ENCODE measurements around the gene CRPPA. TPM values are rescaled to one million over a fixed set of nuclear protein-coding genes. Genes with fewer than 3 reads are reported as not detected.
A peak's percentile ranks its signal among the peaks of the same experiment; 100 is the strongest.

CRPPA gene
- total and polyA plus RNA-seq, 12 donors: 0.57 to 4.2 (median 2.8) TPM

DNA sequence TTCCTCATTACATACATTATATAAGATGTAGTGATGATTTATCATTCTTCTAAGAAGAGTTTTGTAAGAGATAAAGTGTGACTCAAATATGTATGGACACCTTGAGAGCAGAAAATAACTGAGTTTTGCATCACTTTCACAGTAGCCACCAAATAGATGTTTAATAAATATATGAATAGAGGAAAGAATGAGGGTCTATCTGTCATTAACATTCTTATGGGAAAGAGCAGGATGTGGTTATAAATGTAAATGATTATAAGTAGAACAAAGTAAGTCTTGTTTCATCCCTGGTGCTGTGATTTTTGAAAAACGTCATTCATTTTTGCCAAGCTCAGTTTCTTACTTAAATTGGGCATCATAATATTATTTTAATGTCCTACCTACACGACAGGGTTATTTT is 15.0 kb upstream of the CRPPA start:
- Histone ChIP-seq H3K4me1 (replicated peaks in 1 of 2) (no peaks in the 10 kb centered on the region), H3K36me3 (replicated peaks in 1 of 2) (no peaks in the 10 kb centered on the region), H3K27me3 (no peaks in the 10 kb centered on the region), H3K4me3 (no peak overlapping the region), H3K27ac (no peak overlapping the region), H3K9me3 (replicated peaks in 1 of 3) (no peaks in the 10 kb centered on the region)
- no peak for DNase-seq
- TF ChIP-seq CTCF (IDR thresholded peaks at IDR 0.05): no peak
- no peak for TF ChIP-seq POLR2A (IDR thresholded peaks at IDR 0.05)
- 57 to 69% (median 62%) methylated on average over 2 of the region's 2 CpGs for WGBS, 4 donors
- intact Hi-C loops (cut with DNase I): no loop called here

DNA sequence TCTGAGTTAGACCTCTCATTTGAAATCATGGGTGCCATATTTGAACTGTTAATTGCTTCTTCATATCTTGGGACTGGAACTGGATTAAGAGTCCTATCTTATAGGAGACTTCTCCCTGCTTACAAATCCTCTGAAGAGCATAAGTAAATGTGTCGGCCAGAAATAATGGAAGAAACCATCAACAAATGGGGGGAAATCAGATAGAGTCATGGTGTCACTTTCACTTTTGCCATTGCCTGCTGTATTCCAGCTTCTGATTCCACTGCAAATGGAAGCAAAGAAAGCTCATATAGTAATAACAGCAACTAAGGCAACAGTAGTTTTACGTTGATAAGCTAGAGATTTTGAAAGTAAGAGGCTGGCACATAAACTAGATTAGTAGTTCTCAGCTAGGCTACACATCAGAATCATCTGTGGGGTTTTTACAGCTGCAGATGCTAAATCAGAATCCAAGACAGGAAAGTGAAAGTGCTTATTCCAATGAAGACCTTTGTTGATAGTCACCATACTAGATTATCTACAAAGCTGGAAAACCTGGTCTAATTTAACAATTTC is 12.3 kb upstream of the CRPPA start:
- no peak for TF ChIP-seq POLR2A (IDR thresholded peaks at IDR 0.05)
- TF ChIP-seq CTCF (IDR thresholded peaks at IDR 0.05): no peak
- no peak for DNase-seq
- WGBS, 4 donors: 74 to 82% (median 77%) methylated on average over 2 of the region's 2 CpGs
- Histone ChIP-seq H3K27me3 (no peaks in the 10 kb centered on the region), H3K9me3 (replicated peaks in 1 of 3) (no peaks in the 10 kb centered on the region), H3K4me3 (peak overlapping the region in 1 of 4 donors; percentile 27), H3K36me3 (replicated peaks in 1 of 2) (no peaks in the 10 kb centered on the region), H3K27ac (no peak overlapping the region), H3K4me1 (replicated peaks in 1 of 2) (no peaks in the 10 kb centered on the region)
- intact Hi-C loops (cut with DNase I): no loop called here

DNA sequence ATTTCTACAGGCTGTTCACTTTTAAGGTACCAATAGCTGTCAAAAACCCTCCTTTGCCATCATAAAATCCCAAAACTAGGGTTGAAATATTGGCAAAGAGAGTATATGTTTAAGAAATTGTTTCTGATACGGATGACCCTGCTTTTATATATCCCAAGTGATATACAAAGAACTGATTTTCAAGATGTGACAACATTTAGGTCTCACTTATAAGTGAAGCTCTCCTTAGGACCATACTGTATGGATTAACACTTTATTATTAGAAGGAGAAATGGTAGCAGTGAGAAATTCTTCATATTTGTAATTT is 11.0 kb upstream of the CRPPA start:
- DNase-seq: no peak
- TF ChIP-seq POLR2A (IDR thresholded peaks at IDR 0.05): no peak
- TF ChIP-seq CTCF (IDR thresholded peaks at IDR 0.05): no peak
- Histone ChIP-seq H3K36me3 (replicated peaks in 1 of 2) (no peaks in the 10 kb centered on the region), H3K27ac (no peak overlapping the region), H3K27me3 (no peaks in the 10 kb centered on the region), H3K4me1 (replicated peaks in 1 of 2) (no peaks in the 10 kb centered on the region), H3K9me3 (replicated peaks in 1 of 3) (no peaks in the 10 kb centered on the region), H3K4me3 (no peak overlapping the region)
- WGBS, 4 donors: 93 to 97% (median 96%) methylated on average over 1 of the region's 1 CpG
- intact Hi-C loops (cut with DNase I): no loop called here

GRCh38 chr7:16431646-16432424 is 10.5 kb upstream of the CRPPA start:
- Histone ChIP-seq H3K9me3 (replicated peaks in 1 of 3) (no peaks in the 10 kb centered on the region), H3K4me1 (replicated peaks in 1 of 2) (no peaks in the 10 kb centered on the region), H3K27me3 (no peaks in the 10 kb centered on the region), H3K4me3 (no peak overlapping the region), H3K27ac (no peak overlapping the region), H3K36me3 (replicated peaks in 1 of 2) (no peaks in the 10 kb centered on the region)
- DNase-seq: peak in 1 of 7 donors; percentile 36
- TF ChIP-seq POLR2A (IDR thresholded peaks at IDR 0.05) (no peak), CTCF (IDR thresholded peaks at IDR 0.05) (peak in 5 of 6 experiments; percentile 27 to 45 (median 37))
- 84 to 93% (median 91%) methylated on average over 2 of the region's 2 CpGs for WGBS, 4 donors
- intact Hi-C loops (cut with DNase I): no loop called here

Data from adrenal gland (tissue), 12 donors.